Measurements from ENCODE around the gene KRTAP10-8. TPM values are rescaled to one million over a fixed set of nuclear protein-coding genes. Genes with fewer than 3 reads are reported as not detected.

KRTAP10-8 gene
- total and polyA plus RNA-seq, 3 experiments from 2014 or later: not detected

DNA sequence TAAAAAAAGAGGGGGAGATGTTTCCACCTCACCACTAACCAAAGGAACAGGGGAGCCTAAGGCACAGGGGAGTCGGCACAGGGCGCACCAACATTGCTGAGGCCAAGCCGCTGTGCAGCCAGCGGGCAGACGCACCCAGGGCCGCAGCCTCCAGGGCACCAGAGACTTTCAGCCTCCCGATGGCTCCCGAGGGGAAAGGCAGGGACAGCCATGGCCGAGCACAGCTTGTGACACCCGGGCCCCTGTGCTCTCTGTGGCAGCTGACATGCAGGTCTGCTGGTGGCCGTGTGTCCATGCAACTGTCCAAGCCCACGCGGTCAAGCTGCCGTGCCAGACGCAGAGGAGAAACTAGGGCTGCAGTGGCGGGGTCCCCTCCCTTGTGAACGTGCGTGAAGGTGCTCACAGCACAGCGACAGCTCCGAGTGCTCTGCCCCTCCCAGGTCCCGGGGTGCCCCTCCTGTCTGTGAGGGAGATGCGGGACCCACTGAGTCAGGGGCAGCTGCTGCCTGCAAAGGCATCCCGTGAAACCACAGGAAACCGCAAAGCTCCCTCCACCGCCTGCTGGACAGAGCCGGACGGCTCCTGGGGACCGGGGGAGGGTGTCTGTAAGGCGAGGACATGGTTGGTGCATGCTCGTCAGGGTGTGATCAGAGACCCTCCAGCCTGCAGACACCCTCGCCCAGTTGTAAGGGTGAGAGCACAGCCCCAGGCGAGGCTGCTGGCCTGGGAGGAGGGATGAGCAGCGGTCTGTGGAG is 36.9 kb downstream of the KRTAP10-8 start:
- Histone ChIP-seq H3K36me3 (ENCODE audit: insufficient read depth, low read length) (no peaks in the 10 kb centered on the region), H3K27me3 (ENCODE audit: insufficient read depth, low read length, poor library complexity, severe bottlenecking) (no peaks in the 10 kb centered on the region), H3K4me1 (ENCODE audit: insufficient read depth, low read length) (peaks cover 6% of the 10 kb centered on the region), H3K4me3 (ENCODE audit: low read length) (no peak overlapping the region), H3K27ac (ENCODE audit: low read depth, low read length) (no peak overlapping the region), H3K9me3 (ENCODE audit: low read length) (no peaks in the 10 kb centered on the region)
- no peak for DNase-seq
- CTCF ChIA-PET: interaction anchor here (1.1 to 1.4 kb wide), 3 partner anchors 10 to 138 kb away, joined by 3 to 4 read pairs (median 3); no protein-coding TSS in a partner anchor
- POLR2A ChIA-PET: no interaction called here
- Mint-ChIP-seq H3K36me3 (peaks cover 0 to 11% (median 5%) of the 10 kb centered on the region in 3 donors), H3K27ac (peak overlapping the region in 1 of 8 donors; percentile 58), H3K4me3 (peak overlapping the region in 1 of 7 donors; percentile 59), H3K9me3 (peaks cover 14 to 23% (median 18%) of the 10 kb centered on the region in 5 donors), H3K4me1 (peaks cover 6 to 21% (median 18%) of the 10 kb centered on the region in 3 donors), H3K27me3 (no peaks in the 10 kb centered on the region)

DNA sequence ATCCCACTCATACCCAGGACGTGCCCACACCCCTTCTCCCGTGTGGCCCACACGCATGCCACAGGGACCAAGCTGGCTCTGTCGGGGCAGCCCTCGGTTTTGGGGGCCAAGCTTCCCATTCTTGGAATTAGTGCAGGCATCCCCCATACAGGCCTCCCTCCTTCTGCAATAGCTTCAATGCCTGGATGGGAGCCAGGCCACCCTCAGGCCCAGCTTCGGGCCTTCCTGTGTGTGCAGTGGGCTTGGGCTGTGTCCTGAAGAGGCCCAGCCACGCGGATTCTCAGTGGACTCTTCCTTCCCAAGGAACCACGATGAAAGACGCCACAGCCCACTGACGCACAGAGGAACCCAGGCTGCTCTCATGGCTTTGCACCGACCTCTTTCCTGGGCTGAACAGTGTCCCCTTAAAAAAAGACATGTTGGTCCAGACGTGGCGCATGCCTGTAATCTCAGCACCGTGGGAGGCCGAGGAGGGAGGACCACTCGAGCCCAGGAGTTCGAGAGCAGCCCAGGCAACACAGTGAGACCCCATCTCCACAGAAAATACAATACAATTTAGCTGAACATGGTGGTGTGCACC is 37.7 kb downstream of the KRTAP10-8 start:
- POLR2A ChIA-PET: no interaction called here
- CTCF ChIA-PET: interaction anchor here (1.1 to 1.4 kb wide), 3 partner anchors 9 to 139 kb away, joined by 3 to 4 read pairs (median 3); no protein-coding TSS in a partner anchor
- peaks cover 0 to 6% (median 4%) of the 10 kb centered on the region in 3 donors for H3K36me3 Mint-ChIP-seq

DNA sequence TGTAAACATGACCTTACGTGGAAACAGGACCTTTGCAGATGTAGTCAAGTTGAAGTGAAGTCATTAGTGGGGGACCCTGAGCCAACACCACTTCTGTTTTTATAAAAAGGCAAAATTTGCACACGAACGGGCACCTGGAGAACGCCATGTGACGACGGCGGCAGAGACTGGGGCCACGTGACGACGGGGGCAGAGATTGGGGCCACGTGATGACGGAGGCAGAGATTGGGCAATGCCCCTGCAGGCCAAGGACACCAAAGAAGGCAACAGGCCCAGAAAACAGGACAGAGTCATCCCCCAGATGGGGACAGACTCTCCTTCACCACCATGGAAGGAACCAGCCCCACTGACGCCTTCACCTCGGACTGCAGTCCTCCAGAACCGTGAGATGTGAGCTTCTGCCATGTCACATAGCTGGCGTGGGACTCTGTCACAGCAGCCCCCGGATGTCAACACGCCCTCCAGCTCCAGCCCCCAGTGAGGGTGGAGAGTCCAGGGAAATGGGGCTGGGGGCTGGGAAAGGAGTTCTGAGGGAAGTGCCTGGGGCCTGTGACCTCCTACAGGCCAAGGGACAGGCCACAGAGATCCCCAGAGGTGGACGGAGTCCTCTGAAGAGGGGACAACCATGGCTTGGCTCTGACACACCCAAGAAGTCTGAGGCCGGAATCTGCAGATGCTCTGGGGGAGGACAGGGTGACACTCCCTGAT is 38.5 kb downstream of the KRTAP10-8 start:
- no peak for DNase-seq
- no peak overlapping the region for H3K4me3 Mint-ChIP-seq
- Histone ChIP-seq H3K27me3 (ENCODE audit: insufficient read depth, low read length, poor library complexity, severe bottlenecking) (no peaks in the 10 kb centered on the region), H3K9me3 (ENCODE audit: low read length) (no peaks in the 10 kb centered on the region), H3K4me3 (ENCODE audit: low read length) (no peak overlapping the region), H3K36me3 (ENCODE audit: insufficient read depth, low read length) (no peaks in the 10 kb centered on the region), H3K27ac (ENCODE audit: low read depth, low read length) (no peak overlapping the region), H3K4me1 (ENCODE audit: insufficient read depth, low read length) (peaks cover 23% of the 10 kb centered on the region)
- H3K36me3 Mint-ChIP-seq: no peaks in the 10 kb centered on the region
- ChIA-PET POLR2A (no interaction called here), CTCF (interaction anchor here (1.4 kb wide), 1 partner anchor 140 kb away, joined by 4 read pairs; no protein-coding TSS in a partner anchor)
- peak overlapping the region in 4 of 8 donors; percentile 22 to 78 (median 54) for H3K27ac Mint-ChIP-seq
- peaks cover 0 to 10% (median 9%) of the 10 kb centered on the region in 5 donors for H3K9me3 Mint-ChIP-seq
- peaks cover 20 to 38% (median 34%) of the 10 kb centered on the region in 3 donors for H3K4me1 Mint-ChIP-seq
- H3K27me3 Mint-ChIP-seq: no peaks in the 10 kb centered on the region

More for the DNA sequence above, 37.7 kb downstream of the KRTAP10-8 start:
- DNase-seq: no peak
- H3K4me3 ChIP-seq (ENCODE audit: low read length): no peak overlapping the region
- Mint-ChIP-seq H3K4me3 (no peak overlapping the region), H3K9me3 (peaks cover 6 to 15% (median 14%) of the 10 kb centered on the region in 5 donors), H3K4me1 (peaks cover 14 to 30% (median 27%) of the 10 kb centered on the region in 3 donors), H3K27me3 (no peaks in the 10 kb centered on the region), H3K27ac (peak overlapping the region in 2 of 8 donors; percentile 22 to 47)
- no peak overlapping the region for H3K27ac ChIP-seq (ENCODE audit: low read depth, low read length)
- peaks cover 15% of the 10 kb centered on the region for H3K4me1 ChIP-seq (ENCODE audit: insufficient read depth, low read length)
- no peaks in the 10 kb centered on the region for H3K27me3 ChIP-seq (ENCODE audit: insufficient read depth, low read length, poor library complexity, severe bottlenecking)
- H3K9me3 ChIP-seq (ENCODE audit: low read length): no peaks in the 10 kb centered on the region
- no peaks in the 10 kb centered on the region for H3K36me3 ChIP-seq (ENCODE audit: insufficient read depth, low read length)

- Mint-ChIP-seq H3K27me3 (no peaks in the 10 kb centered on the region), H3K4me3 (no peak overlapping the region), H3K36me3 (peaks cover 0 to under 1% (median under 1%) of the 10 kb centered on the region in 3 donors), H3K9me3 (peaks cover 0 to 11% (median 7%) of the 10 kb centered on the region in 5 donors), H3K27ac (peak overlapping the region in 5 of 8 donors; percentile 33 to 79 (median 73)), H3K4me1 (peaks cover 23 to 45% (median 39%) of the 10 kb centered on the region in 3 donors)
- Histone ChIP-seq H3K4me1 (ENCODE audit: insufficient read depth, low read length) (peaks cover 30% of the 10 kb centered on the region), H3K27me3 (ENCODE audit: insufficient read depth, low read length, poor library complexity, severe bottlenecking) (no peaks in the 10 kb centered on the region), H3K4me3 (ENCODE audit: low read length) (no peak overlapping the region), H3K9me3 (ENCODE audit: low read length) (peaks cover 1% of the 10 kb centered on the region), H3K27ac (ENCODE audit: low read depth, low read length) (no peak overlapping the region), H3K36me3 (ENCODE audit: insufficient read depth, low read length) (no peaks in the 10 kb centered on the region)
- ChIA-PET POLR2A (no interaction called here), CTCF (no interaction called here)
- no peak for DNase-seq
These were observed 39.2 kb downstream of the KRTAP10-8 start for GRCh38 chr21:44650973-44651675.

DNA sequence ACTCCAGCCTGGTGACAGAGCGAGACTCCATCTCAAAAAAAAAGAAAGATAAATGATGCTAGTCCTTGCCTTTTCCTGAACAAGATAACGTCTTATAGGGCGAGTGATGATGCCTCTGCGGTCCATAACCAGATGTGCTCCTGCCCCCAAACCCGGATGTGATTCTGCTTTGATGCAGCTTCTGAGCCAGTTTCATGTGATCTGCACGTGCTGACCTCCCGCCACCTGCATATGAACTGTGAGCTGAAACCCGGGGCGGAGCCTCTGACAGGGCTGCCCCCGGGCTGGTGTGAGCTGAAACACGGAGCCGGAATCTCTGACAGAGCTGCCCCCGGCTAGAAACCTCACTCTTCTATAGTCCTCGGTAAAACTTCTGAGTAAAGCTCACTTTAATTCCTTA is 41.2 kb downstream of the KRTAP10-8 start:
- Mint-ChIP-seq H3K4me3 (no peak overlapping the region), H3K4me1 (peaks cover 43 to 58% (median 54%) of the 10 kb centered on the region in 3 donors), H3K9me3 (peaks cover 11 to 25% (median 14%) of the 10 kb centered on the region in 5 donors), H3K27ac (peak overlapping the region; percentile 84 to 98 (median 95)), H3K27me3 (peaks cover 0 to 2% of the 10 kb centered on the region in 2 donors), H3K36me3 (peaks cover 3 to 14% (median 13%) of the 10 kb centered on the region in 3 donors)
- Histone ChIP-seq H3K4me1 (ENCODE audit: insufficient read depth, low read length) (peaks cover 48% of the 10 kb centered on the region), H3K27me3 (ENCODE audit: insufficient read depth, low read length, poor library complexity, severe bottlenecking) (no peaks in the 10 kb centered on the region), H3K9me3 (ENCODE audit: low read length) (peaks cover 9% of the 10 kb centered on the region), H3K4me3 (ENCODE audit: low read length) (no peak overlapping the region), H3K36me3 (ENCODE audit: insufficient read depth, low read length) (no peaks in the 10 kb centered on the region), H3K27ac (ENCODE audit: low read depth, low read length) (no peak overlapping the region)
- ChIA-PET CTCF (interaction anchor here (1.3 kb wide), 1 partner anchor 34 kb away, joined by 5 read pairs; no protein-coding TSS in a partner anchor), POLR2A (interaction anchor here (0.7 to 1.3 kb wide), 2 partner anchors 34 to 274 kb away, joined by 4 to 6 read pairs; no protein-coding TSS in a partner anchor)
- DNase-seq: peak in 1 of 5 donors; percentile 20

DNA sequence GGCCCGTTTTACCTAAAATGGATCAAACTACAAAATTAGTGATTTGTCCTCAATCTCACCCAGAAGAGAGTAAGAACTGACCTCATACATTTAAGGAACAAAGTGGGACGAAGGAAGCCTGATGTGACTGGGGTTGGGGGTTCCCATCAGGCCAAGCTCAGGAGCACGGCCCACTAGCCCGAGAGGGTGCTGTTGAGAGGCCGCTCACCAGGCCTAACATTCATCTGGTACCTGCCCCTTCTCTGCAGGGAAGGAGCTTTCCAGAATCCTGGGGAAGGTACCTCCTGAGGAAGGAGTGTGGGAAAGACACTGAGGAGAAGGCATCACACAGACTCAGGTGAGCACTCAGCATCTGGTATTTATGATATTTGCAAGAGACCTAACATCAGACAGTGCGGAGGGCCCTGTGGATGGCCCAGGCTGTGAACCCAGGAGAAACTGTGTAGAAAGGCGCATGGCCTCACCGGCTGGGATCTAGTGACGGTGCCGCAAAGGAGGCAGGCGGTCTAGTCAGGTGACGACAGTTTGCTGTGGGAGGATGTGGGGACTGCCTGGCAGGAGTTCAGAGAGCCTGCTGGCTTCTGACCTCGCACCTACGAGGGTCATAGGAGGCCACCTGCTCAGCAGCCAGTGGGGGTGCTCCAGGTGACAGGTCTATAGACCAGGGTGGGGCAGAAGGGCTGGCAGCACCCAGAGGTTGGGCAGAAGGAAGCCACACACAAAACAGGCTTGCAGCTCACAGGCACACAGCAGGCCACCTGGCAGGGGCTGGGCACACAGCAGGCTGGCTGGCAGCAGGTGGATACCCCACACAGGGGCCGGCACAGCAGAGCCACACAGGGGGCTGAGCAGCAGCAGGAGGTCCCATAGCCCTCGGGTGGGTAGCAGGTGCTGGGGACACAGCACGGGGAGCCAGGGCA is 42.0 kb downstream of the KRTAP10-8 start:
- Mint-ChIP-seq H3K4me3 (peak overlapping the region; percentile 55 to 79 (median 71)), H3K36me3 (peaks cover 3 to 14% (median 13%) of the 10 kb centered on the region in 3 donors), H3K27me3 (peaks cover 0 to 4% of the 10 kb centered on the region in 2 donors), H3K9me3 (peaks cover 11 to 25% (median 14%) of the 10 kb centered on the region in 5 donors), H3K4me1 (peaks cover 51 to 66% (median 62%) of the 10 kb centered on the region in 3 donors), H3K27ac (peak overlapping the region; percentile 84 to 98 (median 95))
- Histone ChIP-seq H3K36me3 (ENCODE audit: insufficient read depth, low read length) (no peaks in the 10 kb centered on the region), H3K4me1 (ENCODE audit: insufficient read depth, low read length) (peaks cover 56% of the 10 kb centered on the region), H3K9me3 (ENCODE audit: low read length) (peaks cover 9% of the 10 kb centered on the region), H3K4me3 (ENCODE audit: low read length) (no peak overlapping the region), H3K27ac (ENCODE audit: low read depth, low read length) (no peak overlapping the region), H3K27me3 (ENCODE audit: insufficient read depth, low read length, poor library complexity, severe bottlenecking) (no peaks in the 10 kb centered on the region)
- DNase-seq: peak; percentile 56 to 88 (median 85)
- POLR2A ChIA-PET: interaction anchor here (0.7 to 1.3 kb wide), 2 partner anchors 35 to 274 kb away, joined by 4 to 6 read pairs; no protein-coding TSS in a partner anchor
- CTCF ChIA-PET: interaction anchor here (1.1 to 1.3 kb wide), 2 partner anchors 35 to 143 kb away, joined by 3 to 5 read pairs; no protein-coding TSS in a partner anchor

Data from CD8-positive, alpha-beta memory T cell (primary cell).